Inferior parietal cortex (tissue), 1 donor: ENCODE results near the gene CTDSPL.
A peak's percentile ranks its signal among the peaks of the same experiment; 100 is the strongest.
"Not testable (repeated sequence)": the region's sequence is repeated elsewhere in the genome, so short reads cannot be mapped to it uniquely, and the experiment has no call there.

Experiments used
- DNase-seq: peaks from one replicate; pipeline ENCODE4 v3.0.0-alpha.2; 2016; ENCODE audit errors: extremely low spot score

The CTDSPL gene, protein sequence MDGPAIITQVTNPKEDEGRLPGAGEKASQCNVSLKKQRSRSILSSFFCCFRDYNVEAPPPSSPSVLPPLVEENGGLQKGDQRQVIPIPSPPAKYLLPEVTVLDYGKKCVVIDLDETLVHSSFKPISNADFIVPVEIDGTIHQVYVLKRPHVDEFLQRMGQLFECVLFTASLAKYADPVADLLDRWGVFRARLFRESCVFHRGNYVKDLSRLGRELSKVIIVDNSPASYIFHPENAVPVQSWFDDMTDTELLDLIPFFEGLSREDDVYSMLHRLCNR

DNA sequence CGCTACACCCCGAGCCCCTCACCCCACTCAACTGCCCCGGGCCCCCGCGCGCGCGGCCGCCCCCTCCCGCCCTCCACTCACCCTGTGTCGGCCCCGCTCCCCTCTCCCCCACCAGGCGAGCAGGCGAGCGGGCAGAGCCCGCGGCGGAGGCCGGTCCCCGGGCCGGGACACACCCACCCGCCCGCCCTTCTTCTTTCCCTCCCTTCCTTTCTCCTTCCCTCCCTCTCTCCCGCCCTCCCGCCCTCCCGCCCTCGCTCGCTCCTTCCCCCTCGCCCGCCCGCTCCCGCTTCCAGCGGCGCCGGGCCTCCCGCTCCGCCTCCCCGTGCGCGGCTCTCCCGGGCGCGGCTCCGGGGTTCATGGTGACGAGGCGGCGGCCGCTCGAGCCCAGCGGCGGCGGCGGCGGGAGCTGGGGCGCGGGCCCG, at the start of gene CTDSPL:
Gene CTDSPL (plus strand): TSS at position 261 of the 422 bp plus-strand sequence. CDS start 320 bp downstream, outside the sequence.
- no peak for DNase-seq

DNA sequence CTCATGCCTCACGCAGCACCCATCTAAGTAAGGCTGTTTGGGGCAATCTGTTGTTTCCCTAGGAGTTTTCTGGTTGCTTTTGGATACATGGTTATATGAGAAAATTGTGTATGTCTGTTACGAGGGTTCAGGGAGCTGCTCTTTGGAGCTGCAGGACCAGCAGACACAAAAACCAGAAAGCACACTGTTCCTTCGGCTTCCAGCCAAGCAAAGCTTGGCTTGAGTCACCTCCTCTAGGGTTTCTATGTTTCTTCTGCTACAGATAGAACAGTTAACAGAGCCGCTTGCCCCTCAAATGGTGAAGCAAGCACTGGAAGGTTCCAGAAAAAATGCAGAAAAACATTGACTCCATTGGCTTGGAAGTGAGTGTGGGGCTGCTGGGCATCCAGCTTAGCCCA, 49.2 kb upstream of the CTDSPL start:
- no peak for DNase-seq

DNA sequence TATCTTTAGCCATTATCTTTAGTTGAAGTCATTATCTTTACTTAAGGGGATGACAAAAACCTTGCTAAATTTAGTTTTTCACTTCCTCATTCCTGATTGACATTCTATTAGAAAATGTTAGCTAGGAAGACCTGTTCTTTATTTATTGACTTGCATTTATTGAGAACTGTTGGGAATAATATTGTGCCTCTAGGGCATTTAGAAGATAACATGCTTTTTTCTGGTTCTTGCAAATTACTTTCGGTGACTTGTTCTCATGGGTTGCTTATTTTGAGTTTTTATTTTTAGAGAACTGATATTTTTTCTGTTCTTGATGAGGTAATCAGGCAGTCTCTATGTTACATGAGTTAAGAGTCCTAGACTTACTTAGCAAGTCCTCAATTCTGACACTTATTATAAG, 48.3 kb upstream of the CTDSPL start:
- no peak for DNase-seq

DNA sequence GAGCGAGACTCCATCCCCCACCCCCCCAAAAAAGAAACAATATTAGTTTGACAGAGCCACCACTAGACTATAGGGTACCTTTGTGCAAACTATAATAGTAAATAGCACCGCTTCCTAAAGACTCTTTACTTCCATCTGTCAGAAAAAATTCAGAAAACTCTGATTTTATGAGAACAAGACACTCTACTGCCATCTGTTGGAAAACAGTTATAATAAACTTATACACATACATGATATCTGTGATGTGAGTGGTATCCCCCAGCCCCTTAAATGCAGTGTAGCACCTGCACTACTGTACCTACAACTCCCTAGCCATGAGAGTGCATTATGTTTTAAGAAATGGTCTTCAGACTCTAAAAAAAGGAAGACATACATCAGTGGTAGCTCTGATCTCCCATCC, 47.1 kb upstream of the CTDSPL start:
- peak; percentile 39 for DNase-seq

DNA sequence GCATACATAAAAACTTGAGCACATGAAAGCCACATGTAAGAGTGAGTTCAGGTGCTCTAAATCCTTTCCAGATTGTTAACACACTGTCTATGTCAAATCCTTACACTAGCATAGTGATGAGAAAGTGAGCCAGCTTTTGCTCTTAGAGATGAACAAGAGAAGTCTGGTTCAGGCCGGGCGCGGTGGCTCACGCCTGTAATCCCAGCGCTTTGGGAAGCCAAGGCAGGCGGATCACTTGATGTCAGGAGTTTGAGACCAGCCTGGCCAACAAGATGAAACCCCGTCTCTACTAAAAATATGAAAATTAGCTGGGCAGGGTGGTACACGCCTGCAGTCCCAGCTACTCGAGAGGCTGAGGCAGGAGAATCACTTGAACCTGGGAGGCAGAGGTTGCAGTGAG, 46.5 kb upstream of the CTDSPL start:
- DNase-seq, result not testable (repeated sequence)

DNA sequence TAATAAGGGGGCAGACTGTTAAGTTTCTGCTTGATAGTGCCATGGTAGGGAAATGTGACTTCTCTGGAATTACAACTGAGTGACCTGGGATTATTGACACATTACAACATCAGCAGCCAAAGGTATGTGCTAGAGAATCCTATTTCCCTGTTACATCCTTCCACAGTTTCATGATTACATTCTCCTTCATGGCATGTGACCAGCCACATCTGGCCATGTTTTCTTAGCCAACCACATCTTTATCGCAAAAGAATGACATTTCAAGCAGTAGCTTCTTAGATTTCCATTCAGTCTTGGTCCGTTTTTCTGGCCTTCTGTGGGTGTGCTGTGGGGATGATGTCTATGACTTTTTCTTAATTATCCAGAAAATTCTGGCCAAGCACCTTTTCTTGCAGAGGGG, 45.4 kb upstream of the CTDSPL start:
- DNase-seq, result no peak

DNA sequence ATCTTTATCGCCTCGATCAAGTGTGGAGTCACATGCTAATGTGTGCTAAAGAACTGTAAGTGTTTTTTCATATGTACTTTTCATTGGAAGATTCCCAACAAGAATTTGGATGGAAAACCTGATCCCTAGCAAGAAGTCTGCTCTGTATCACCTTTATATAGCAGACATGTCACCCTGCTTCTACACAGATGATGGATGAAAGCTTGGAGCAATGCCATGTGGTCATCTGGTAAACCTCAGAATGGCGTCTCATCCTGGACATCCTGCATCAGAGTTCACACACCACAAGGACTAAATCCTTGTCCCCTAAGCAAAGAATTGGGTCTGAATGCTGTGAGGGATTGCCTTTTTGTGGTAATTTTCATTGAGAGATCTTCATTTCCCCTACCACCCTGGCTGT, 42.1 kb upstream of the CTDSPL start:
- no peak for DNase-seq

DNA sequence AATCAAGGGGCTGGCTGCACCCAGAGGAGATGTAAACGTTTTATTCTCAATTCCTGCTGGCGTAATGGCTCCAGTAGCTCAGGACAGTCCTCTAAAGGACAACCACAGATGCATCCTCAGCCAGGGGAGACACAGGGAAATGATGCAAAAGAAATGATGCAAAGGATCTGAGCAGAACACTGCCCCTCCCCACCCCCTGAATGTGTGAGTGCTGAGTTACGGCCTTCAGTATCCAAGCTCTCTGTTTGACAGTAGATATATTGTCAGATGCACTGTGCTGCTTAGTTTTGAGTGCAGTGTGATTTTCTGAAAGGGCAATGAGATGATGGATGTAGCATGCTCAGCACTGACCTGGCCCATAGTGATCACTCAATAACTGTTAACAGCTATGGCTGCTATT, 41.4 kb upstream of the CTDSPL start:
- no peak for DNase-seq

DNA sequence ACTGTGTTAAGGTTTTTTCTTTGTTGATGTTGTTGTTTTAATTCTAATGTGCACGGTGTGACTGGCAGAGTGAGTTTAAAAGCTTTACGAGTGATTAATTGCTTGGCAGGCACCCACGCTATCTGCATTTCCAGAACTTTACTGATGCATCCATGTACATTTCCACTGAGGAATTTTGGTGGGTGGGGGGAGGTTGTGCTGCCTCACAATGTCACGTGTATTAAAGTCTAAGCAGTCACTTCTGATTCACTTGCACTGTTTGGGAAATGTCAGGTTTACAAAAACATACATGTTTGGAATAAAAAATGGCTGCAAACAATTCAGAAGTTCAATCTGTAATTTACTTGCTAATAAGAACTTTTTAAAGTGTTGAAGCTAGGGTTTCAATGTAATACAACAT, 38.5 kb upstream of the CTDSPL start:
- no peak for DNase-seq

DNA sequence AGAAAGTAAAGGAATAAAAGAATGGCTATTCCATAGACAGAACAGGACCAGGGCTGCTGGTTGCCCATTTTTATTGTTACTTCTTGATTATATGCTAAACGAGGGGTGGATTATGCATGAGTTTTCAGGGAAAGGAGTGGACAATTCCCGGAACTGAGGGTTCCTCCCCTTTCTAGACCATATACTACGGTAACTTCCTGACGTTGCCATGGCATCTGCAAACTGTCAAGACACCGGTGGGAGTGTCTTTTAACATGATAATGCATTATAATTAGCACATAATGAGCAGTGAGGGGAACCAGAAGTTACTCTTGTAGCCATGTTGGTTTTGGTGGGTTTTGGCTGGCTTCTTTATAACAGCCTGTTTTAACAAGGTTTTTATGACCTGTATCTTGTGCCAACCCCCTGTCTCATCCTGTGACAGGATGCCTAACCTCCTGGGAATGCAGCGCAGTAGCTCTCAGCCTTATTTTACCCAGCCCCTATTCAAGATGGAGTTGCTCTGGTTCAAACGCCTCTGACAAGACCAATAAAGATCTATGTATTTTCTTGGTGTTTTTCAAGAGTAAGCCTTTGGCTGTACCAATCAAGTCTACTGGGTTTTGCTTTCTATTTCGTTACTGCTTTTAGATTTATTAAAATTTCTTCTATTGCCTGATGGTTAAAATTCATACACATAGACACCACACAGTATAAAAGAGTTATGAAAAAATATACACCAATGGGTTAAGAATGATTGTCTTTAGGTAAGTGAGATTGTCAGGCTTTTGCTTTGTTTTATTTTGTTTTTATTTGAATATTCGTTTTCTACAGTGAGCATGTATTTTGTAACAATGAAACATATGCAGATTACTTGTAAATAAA, 37.4 kb upstream of the CTDSPL start:
- no peak for DNase-seq

DNA sequence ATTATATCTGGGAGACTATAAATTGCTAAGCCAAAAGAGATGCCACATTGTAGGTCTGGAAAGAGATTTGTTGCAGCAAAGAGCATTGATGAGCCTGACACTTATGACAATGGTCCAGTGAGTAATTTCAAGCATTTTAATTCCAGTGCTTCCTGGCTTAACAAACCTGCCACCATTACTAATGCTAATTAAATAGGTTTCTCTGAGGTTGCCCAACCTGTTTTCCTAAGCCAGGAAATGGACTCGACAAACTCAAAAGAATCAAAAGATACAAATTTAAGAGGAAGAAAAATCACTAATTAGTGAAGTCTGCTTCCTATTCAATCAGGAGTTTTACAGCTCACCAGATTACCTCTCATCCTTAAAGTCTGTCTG, 36.7 kb upstream of the CTDSPL start:
- no peak for DNase-seq

DNA sequence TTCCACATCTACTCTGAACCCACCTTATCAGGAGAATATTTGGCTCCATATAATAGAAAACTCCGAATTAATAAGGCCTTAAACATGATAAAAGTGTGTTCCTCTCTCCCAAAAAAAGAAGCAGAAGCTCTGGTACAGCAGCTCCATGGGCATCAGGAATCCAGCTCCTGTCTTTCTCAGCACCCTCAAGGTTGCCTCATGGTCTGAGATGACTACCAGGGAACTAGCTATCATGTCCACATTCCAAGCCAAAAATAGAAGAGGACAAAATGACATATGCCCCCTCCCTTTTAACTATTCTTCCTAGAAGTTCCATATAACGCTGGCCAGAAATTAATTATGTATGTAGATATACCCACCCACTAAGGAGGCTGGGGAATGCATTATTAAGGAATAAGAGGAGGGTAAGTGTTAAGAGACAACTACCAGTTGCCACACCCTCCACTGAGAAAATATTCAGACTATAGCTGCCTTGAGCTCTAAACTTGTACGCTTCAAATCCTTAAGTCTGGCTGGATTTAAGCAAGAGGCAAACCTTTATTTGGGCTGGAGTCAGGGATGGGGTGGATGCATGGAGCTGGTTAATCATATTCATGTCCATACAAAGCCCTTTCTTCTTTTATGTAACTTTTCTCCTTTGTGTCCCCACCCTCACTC, 35.8 kb upstream of the CTDSPL start:
- no peak for DNase-seq

DNA sequence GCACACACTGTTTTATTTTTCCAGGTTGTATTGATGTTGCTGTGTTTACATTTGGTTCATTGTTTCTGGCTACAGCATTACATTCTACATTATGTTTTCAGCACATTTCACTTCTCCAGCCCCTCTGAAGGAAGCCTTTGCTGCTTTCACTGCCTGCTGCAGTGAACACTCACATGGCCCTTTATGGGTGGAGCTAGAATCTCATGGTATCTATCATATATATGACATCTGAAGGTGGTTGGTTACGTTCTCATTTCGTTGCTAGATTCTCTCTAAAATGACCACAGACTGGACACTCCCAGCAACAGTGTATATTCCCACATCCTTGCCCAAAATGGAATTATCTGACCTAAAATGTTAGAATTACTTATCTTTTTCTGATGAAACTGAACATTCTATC, 35.2 kb upstream of the CTDSPL start:
- DNase-seq, result no peak

DNA sequence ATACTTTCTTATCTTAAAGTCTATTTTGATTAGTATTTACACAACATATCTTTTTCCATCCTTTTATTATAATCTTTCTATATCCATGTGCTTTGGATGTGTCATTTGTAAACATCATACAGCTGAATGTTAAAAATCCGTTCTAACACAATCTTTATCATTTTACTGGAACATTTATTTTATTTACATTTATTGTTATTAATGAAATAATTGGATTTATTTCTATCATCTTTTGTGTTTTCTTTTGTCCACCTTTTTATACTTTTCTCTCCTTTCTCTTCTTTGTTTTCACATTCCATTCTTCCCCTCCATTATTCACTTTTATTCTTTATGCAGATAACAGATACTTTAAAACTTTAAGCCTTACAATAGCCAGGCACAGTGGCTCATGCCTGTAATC, 34.7 kb upstream of the CTDSPL start:
- no peak for DNase-seq

DNA sequence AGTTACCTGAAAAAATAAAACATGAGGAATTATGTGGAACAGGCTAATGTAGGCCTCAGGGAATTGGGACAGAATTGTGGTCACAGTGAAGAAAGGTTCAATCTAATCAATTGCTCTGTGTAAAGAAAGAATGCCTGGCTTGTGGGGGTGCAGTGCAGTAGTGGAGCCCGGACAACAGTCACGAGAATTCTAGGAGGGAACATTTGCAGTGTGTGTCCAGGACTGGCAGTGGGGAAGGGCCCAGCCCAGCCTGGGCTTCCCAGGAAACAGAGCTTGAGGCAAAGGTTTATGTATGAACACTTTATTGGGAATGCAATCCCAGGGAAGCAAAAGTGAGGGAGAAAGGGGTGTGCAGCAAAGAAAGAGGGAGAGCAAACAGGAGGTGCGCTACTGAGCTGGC, 29.2 kb upstream of the CTDSPL start:
- DNase-seq, result no peak

DNA sequence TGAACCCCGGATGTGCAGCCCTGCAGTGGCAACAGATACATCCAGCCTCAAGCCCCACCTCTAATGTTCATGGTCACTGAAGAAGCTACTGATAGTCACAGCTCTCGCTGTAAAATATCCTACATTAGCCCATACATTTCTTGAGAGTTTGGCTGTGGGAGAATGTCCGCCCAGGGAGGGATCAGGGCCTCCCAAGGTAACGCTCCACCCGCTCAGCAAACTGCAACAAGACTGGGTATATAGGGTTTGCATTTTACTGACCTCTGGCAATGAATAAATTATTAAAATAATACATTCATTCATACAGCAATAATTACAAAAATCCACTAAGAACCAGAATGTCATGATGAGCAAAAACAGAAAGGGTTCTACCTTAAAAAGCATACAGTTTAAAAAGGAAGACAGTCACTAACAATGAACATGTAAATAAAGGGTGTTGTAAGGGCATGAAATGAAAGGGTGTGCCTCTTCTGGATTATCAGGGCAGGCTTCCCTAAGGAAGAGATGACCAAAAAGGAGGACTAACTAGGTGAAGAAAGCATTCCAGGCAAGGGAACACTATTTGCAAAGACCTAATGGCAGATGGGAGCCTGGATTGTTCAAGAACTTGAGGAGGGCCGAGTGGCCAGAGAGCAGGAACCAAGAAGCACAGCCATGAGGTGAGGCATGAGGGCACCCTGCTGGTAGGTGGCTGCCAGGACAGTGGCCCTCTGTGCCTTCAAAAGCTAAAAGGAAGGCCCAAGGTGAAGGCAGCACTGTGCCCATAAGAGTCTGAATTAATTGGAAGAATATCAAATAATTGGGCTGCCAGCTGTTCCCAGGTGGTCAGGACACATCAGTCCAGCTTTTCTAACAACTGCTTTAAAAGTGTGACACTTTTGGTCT, 28.1 kb upstream of the CTDSPL start:
- DNase-seq, result no peak

DNA sequence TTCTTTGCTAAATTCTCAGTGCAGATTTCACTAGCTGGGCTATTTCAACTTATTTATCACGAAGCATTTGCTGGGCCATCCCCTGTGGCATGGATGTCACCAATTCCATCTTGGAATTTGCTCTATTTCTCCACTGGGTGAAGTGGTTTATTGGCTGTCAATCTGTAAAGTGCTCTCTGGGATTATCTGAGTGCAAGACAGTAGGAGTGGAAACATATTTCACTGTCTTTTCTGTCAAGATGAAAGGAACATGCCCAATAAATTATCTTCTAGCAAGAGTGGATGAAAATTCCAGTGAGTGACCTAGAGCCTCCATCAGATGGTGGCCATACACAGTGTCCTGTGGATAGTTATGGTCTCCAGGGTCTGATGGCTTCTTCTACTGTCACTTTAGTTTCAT, 25.1 kb upstream of the CTDSPL start:
- no peak for DNase-seq

DNA sequence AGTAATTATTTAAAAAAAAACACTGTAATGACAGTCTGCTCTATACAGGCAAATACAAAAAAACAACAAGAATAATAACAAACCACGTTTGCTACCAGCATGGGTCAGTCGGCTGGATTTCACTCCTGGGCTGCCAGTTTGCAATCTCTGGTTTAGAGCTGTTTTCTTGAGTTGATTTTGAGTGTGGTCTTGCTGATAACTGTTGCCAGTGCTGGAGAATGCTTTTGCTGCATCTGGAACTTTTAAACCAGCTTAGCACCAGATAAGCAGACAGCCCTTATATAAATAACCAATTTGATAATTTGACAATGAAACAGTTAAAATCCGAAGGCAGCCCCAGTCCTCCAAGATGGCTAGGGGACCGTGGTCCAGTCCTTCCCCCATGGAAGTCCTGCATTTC, 14.0 kb upstream of the CTDSPL start:
- no peak for DNase-seq

DNA sequence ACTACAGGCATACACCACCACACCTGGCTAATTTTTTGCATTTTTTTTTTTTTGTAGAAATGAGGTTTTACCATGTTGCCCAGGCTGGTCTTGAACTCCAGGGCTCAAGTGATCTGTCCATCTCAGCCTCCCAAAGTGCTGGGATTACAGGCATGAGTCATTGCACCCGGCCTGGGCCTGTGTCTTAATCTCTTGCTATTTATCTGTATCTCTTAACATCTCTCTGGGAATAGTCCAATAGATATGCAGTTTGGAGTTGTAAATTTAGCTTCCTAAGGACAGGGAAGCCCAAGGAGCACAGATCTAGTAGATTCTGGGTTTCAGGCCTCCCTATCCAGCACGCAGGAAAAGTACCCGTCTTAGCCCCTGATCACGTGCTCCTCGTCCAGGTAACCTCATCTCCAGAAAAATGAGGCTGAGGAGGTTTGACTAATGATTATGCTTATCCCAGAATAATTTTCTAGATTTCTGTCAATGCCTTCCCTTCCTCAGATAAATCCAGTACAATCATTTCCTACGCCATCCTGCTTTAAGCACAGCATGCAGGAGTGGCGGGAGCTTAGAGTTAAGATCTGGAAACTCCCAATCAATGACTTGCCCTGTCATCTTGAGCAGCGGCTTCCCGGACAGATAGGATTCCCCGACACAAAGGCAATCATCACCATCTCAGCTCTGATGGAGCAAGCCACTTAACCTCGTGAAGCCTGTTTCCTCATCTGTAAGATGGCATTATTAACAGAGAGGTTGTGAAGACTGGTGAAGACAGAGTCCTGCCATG, 12.3 kb upstream of the CTDSPL start:
- no peak for DNase-seq

DNA sequence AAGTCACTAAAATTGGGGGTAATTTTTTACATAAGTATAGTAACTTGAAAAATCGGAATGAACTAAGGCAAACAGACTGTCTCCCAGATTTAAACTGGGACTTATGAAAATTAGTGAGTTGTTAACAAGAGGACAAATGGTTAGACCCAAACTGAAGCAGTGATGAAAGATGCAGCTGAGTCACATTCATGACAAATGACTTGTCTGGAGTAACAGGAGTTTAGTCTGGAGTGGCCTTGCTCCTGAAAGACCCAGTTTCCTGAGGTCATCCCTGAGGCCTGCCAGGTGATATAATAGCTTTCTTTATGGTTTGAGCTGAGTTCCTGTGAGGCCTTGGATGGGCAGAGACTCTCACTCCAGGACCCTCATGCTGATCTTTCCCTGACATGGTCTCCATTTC, 9.6 kb upstream of the CTDSPL start:
- DNase-seq, result no peak

DNA sequence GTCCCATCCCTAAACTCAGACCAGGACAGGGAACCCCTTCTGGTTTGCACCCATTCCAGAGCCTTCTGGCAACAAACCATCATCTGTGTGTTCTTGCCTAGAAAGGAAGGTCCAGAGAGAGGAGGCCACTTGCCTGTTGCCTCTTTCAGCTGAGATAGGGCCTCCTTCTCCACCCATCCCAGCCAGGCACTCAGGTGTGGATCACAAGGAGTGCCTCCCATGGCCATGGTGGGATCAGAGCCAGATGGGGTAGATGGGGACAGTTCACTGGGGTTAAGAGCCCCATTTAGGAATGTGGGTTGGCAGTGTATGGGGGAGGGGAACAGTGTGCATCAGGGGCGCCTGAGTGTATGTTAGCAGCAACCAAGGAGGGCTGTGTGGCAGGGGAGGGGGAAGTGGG, 8.9 kb upstream of the CTDSPL start:
- DNase-seq, result no peak
